LHCN-M2 (cell line): Measurements from ENCODE around the gene YARS1. TPM values are rescaled to one million over a fixed set of nuclear protein-coding genes. Genes with fewer than 3 reads are reported as not detected.
A peak's percentile ranks its signal among the peaks of the same experiment; 100 is the strongest.

ENCODE experiments used
- DNase-seq: peaks from one replicate; pipeline ENCODE4 v3.0.0-alpha.2; 2012; ENCODE audit warnings: low read depth
- total RNA-seq: library from RNA; depleted of rRNA; stranded (reverse); fragments of >200 nt; gene quantifications from 2 replicates; pipeline ENCODE4 v1.2.3, GENCODE V29; 2014; rRNA removed

The YARS1 gene
- total RNA-seq, 1 experiment from 2014 or later: 64.5 TPM

DNA sequence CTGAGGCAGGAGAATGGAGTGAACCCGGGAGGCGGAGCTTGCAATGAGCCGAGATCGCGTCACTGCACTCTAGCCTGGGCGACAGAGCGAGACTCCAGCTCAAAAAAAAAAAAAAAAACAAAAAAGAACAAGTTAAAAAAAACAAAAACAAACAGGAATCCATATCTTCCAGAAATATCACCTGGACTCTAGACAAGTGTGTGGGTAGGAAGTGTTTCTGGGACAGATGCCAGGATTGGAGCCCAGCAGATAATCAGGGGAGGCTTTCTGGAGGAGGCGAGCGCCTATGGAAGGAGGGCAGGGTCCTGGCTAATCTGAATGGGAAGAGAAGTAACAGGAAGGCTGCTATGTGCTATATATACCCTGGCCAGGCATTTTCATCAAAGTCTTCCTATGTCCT, 71.0 kb downstream of the YARS1 start:
- no peak for DNase-seq

DNA sequence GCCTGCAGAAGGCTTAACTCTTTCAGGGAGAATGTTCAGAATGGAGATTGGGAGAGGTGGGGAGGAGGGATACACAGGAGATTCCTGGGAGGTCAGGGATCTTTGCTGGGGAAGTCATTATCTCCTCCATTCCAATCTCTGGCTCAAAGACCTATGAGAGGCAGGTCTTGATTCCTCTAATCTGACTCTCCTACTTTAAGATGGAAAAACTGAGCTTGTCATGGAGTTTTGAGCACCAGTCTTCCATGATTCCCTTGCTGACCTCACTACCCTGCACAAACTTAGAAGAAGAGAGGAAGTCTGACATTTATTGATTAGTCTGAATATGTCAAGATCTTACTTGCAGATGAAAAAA, 73.1 kb downstream of the YARS1 start:
- no peak for DNase-seq

DNA sequence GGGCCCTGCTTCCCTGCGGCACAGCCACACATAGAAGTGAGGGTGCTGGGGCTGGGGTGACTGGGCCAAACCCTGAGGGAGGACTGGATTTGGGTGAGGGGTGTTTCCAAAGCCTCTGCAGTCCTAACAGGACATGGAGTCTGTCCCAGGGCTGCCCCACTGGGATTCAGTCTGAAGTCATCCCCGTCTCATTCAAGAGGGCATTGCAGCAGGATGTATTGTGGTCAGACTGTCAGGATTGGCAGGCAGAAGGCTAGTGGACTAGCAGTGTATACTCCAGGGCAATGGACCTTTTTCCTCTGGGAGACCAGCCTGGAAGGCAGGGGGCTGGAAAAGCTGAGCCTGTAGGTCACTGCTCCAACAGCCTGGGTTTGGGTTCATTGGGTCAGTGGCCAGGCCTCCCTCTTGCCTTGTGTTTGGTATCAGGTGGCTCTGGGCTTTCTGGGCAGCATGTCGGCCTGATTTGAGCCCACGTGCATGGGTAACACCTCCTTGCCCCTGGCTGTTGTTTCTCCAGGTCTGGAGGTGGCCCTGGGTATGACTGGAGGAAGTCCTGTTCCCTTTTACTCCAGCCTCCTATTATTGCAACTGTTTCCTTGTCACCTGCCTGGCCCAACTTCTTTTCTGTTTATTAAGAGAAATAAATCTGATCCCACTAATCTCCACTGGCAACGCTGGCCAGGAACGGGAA, 73.6 kb downstream of the YARS1 start:
- DNase-seq: peak; percentile 25

DNA sequence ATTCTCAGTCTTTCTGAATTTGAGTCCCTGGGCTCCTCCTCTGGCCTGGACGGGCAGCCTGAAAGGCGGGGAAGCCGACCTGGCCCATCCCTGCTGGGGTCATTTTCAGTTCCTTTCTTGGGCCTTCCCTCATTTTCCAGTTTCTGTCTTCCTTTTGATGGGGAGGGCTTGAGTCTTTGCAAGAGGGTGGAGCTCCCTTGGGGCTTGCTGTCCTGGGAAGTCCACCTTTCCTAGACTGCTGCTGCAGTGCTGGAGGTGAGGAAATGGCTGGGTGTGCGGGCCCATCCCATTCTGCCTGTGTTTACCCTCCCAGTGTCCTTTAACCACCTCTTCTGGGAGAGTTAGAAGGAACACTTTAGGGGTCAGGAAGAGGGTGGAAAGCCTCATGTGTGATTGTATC, 74.2 kb downstream of the YARS1 start:
- DNase-seq: no peak

DNA sequence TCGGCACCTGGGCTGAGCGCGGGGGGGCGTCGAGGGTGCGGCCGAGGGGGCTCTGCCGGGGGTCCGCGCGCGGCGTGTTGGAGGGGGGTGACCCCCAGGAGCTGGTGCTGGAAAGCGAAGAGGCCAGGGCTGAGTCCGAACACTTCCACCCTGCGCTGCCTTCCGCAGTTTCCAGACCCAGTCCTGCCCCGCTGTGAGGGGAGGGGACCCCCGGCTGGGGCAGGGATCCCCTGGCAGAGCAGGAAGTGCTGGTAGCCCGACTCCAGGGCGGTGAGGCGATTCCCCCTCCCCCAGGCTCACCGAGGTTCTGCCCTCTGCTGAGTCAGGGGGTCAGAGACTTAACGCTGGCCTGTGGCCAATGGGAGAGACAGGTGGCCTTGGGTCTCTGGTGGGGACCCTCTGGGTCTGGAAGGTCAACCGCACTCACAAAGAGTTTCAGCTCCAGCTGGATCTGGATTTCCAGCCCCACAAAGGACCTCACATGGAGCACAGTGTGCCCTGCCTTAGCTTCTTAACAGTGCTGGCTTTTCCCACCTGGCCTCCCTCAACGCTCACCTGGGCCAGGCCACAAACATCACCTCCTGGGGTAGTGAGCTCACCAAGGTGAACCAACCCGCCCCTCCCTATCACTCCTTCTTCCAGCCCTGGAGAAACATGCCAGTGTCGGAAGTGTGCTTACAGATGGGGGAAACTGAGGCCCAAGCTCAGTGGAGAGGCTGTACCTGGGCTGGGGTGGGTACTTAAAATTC, 74.8 kb downstream of the YARS1 start:
- no peak for DNase-seq

DNA sequence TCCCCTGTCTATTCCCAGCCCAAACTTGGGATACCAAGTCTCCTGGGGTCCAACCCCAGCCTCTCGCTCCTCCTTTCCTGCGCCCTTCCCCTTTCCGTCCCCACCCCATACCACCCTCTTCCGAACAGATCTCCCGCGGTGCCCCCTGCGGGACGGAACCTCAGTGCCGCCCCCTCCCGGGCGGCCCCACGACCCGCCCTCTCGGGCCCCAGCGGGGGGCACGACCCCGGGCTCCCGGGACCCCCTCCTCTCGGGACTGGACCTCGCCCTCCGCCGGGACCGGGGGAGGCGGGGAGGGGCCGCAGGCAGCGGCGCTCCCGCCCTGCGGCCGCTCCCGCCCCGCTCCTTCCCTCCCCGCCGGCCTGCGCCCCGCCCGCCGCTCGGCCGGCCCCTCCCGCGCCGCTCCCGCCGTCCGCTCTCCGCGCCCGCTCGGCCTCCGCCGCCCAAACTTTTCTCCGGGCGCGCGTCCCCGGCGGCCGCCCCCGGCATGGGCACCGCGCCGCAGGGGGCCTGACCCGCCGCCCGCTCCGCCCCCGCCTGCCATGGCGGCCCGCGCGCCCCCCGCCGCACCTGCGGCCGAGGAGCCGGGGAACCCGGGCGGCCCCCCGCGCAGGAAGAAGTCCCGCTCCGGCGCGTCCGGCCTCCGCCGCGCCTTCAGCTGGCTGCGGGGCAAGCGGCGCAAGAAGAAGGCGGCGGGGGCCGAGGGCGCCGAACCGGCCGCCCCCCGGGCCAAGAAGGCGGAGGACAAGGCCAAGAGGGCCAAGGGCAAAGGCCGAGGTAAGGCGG, 75.6 kb downstream of the YARS1 start:
- DNase-seq: no peak

DNA sequence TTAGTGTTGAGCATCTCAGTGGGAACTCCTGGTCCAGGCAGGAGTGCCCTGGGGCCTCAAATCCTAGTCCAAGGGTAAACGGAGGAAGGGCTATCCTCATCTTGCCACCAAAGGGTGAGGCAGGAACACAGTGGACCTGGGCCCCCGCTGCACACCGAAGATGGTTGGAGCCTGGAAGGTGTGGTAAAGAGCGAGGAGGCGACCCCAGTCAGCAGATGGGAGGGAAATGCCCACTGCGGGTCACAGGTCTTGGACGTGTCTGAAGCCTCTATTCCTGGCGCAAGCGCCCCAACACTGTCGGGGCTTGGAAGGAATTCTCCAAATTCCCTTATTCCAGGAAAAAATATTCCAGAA, 76.1 kb downstream of the YARS1 start:
- no peak for DNase-seq

DNA sequence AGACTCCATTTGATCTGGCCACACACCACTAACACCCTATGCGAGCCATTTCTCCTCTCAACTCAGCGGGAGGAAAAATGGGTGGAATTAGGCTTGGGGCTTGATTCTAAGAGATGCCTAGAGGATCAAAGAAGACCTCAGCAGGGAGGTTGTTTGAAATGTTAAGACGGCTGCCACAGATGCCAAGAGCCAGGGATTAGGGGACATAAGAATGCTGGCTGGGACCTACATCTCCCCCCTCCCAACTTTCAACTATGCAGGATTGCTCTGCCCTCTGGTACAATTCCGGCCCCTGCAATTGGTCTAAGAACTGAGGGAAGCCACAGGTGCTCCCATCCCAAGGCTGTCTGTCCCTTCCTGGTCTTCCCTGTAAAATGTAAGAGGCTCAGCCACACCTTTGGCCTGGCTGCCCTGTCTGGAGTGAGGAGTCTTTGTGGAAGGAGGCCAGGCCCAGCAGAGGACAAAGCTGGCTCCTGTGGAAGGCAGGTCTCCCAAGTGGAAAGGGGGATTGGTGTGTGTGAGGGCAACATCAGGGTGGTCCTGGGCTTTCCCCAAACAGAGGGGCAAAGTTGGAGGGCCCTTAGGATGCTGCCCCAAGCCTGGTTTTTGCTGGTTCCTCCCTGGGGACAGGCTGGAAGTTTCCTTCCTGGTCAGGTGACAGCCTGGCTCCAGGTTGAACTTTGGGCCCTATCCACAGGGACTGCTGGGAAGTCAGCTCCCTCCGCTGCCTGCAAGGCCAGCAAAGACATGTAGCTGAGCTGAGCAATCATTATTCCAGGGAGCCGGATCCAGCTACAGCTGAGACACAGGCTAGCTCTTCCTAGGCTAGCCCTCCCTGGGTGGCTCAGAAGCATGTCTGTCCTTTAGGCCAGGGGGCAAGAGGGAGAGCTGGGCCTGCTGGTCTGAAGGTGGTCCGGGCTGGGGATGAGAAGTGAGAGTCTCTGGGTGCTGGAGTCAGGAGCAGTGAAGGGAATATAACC, 80.1 kb downstream of the YARS1 start:
- DNase-seq: no peak

DNA sequence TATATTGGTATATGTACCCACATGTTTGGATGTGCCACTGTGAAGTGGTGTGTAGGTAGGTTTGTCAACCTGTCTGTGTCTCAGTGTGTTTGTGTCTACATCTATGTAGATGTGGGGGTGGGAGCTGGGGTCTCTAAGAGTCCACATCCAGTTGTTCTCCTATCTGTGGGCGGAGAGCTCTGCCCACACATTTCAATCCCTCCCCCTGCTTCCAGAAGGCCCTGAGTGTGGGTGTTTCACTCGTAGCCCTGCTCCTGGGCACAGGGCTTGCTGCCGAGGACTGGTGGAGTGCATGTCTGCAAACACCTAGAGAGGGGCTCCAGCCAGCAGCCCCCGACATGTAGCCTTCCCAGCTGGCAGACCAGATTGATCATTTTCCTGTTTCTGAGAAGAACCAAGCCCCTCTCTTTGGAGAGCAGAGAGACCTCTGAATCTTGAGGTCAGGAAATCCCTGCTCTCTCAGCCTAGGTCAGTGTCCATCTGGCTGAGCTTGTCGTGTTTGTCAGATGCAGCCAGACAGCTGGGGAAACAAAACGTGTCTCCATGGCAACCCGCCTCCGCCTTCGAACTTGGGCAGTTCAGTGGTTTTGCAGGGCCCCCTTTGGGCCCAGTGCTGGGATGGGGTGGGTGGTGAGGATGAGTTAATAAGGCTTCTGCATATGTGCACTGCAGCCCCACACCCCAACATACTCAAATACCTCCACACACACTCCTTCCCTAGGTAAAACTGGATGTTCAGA, 83.4 kb downstream of the YARS1 start:
- DNase-seq: peak; percentile 94

DNA sequence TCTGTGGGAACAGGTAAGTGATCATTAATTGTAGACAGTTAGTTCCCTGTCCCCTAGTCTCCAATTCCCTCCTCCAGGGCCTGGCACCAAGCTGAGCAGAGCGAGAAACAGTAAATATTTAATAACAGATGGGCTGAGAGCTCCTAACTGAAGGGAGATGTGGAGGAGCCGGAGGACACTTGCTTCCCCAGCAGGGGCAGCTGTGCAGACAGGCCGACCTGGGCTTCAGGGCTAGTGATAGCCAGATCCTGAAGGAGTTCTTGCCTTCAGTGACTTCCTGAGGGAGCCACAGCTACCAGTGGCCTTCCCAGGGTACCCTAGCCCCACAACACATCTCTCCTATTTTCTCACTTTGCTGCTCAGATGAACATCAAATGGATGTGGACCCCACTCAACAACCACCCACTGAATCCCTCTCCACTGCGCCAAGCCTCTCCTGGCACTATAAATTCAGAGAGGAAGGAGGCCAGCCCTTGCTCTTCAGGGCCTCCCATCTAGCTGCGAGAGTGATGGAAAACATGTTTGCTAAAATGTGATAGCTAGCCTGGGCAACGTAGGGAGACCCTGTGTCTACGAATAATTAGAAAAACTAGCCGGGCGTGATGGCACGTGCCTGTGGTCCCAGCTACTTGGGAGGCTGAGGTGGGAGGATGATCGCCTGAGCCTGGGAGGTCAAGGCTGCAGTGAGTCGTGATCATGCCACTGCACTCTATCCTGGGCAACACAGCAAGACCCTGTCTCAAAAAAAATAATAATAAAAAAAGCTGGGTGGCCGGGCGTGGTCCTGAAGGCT, 87.7 kb downstream of the YARS1 start:
- DNase-seq: peak; percentile 24

DNA sequence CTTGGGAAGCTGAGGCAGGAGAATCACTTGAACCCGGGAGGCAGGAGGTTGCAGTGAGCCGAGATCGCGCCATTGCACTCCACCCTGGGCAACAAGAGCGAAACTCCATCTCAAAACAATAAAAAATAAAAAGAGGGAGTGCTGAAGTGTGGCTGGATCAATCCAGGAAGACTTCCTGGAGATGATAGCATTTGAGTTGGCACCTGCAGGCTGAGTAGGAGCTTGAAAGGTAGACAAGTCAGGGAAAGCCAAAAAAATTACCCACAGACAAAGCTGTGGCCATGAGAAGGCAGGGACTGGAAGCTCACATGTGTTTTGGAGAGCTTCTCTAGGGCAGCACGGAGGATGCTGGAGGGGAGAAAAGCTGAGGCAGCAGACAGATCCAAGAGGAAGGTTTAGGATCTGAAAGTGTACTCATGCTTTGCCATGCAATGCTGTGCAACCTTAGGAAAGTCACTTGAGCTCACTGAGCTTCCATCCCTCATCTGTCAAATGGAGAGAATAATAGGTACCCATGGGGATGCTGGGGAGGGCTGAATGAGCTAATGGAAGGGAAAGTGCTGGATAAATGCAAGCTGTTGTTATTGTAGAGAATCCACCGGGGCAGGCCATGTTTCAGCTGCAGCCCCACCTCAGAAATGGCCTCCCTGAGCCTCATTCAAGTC, 88.6 kb downstream of the YARS1 start:
- DNase-seq: no peak

DNA sequence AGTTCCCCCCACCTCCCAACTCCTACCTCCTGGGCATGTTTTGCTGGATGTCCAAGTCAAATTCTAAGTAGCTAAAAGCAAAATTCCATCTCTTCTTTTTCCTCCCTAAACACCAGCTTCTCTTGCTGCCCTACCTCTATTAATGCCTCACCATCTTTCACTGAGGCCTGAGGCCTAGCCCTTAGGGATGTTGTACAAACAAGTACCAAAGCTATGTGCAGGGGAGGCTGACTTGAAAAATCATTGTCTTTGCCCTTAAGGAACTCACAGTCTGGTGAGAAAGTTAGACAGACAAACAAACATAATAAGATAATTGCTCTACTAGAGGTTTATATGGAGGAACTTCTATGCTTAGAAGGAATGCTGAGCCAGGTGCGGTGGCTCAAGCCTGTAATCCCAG, 89.3 kb downstream of the YARS1 start:
- no peak for DNase-seq

DNA sequence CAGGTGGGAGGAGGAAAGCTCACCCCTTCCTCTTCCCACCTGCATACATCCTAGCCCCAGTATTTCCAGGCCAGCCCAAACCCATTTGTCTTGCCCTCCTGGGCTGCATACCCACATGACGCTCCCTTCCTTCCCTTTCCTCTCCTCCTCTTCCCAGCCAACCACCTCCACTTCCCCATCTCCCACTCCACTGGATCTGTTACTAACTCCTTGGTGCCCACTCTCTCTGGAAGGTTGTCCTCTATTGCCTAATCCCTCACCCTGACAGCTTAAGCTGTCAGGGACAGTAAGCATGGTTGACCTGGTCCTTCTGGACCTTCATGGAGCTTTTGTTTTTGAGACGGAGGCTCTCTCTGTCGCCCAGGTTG, 91.6 kb downstream of the YARS1 start:
- no peak for DNase-seq

Other genes starting within 250 kb of the YARS1 start
- 33.0 and 34.3 TPM in 2 replicates for gene ZBTB8OS, start 166.8 kb downstream of the YARS1 start, total RNA-seq
- 114 and 150 TPM in 2 replicates for gene RBBP4, start 166.2 kb downstream of the YARS1 start, total RNA-seq
- gene SYNC, start 114.6 kb downstream of the YARS1 start, total RNA-seq: 50.5 and 55.2 TPM in 2 replicates
- 33.7 and 41.0 TPM in 2 replicates for gene S100PBP, start 295 bp upstream of the YARS1 start, total RNA-seq
- 8.7 and 28.5 TPM in 2 replicates for gene FNDC5, start 53.6 kb upstream of the YARS1 start, total RNA-seq
- gene HPCA, start 69.1 kb upstream of the YARS1 start, total RNA-seq: not detected in 2 replicates
- 48.5 and 60.5 TPM in 2 replicates for gene TMEM54, start 84.0 kb upstream of the YARS1 start, total RNA-seq
- 12.9 and 13.7 TPM in 2 replicates for gene RNF19B, start 147.5 kb upstream of the YARS1 start, total RNA-seq
- 182 and 189 TPM in 2 replicates for gene AK2, start 219.5 kb upstream of the YARS1 start, total RNA-seq